ENCODE results near the gene ROR2. TPM values are rescaled to one million over a fixed set of nuclear protein-coding genes. Genes with fewer than 3 reads are reported as not detected.

Gene ROR2
- total and polyA plus RNA-seq, 2 of the 8 experiments (the other 6 are each of a cell fraction or from before 2014, with no cell fraction given), result 2.7 to 4.3 TPM

DNA sequence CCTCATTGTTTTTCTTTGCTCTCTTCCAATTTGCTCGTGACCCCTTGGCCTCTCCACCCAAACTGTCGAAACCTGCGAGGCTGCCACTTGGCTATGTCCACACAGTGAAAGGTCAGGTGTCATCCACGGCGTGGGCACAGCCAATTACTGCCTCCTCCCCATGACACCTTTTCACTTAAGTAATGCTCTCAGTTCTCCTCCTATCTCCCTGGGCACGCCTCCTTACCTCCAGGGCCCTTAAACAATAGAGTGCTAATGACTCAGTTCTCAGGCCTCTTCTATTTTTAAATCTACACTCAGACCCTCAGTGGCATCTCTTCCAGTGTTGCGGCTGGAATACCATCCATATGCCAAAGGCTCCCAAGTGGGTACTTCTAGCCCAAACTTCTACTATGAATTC lies 256.8 kb downstream of the ROR2 start (continued):
- TF ChIP-seq FOSL1 (IDR thresholded peaks at IDR 0.05; ENCODE audit: insufficient read depth, low read depth, low read length) (no peak), JUND (IDR thresholded peaks at IDR 0.05; ENCODE audit: low read length) (no peak), CEBPB (IDR thresholded peaks at IDR 0.05; ENCODE audit: low read depth, low read length) (no peak)

Data from H1 (cell line).